Astrocyte (in vitro differentiated cells and primary cell): ENCODE measurements around the gene SUN1.

Experiments used
- EZH2 ChIP-seq: IDR thresholded peaks from 2 replicates; pipeline ENCODE4 v1.6.1; 2012; ENCODE audit warnings: mild to moderate bottlenecking, low read length, inconsistent platforms; ENCODE audit not compliant: insufficient read depth
- TF ChIP-seq, protein P1 (sequence below): IDR thresholded peaks from 2 replicates; pipeline ENCODE4 v1.5.1; 2011; ENCODE audit warnings: low read depth, mild to moderate bottlenecking, inconsistent platforms, low read length, moderate library complexity; ENCODE audit not compliant: insufficient read depth

DNA sequence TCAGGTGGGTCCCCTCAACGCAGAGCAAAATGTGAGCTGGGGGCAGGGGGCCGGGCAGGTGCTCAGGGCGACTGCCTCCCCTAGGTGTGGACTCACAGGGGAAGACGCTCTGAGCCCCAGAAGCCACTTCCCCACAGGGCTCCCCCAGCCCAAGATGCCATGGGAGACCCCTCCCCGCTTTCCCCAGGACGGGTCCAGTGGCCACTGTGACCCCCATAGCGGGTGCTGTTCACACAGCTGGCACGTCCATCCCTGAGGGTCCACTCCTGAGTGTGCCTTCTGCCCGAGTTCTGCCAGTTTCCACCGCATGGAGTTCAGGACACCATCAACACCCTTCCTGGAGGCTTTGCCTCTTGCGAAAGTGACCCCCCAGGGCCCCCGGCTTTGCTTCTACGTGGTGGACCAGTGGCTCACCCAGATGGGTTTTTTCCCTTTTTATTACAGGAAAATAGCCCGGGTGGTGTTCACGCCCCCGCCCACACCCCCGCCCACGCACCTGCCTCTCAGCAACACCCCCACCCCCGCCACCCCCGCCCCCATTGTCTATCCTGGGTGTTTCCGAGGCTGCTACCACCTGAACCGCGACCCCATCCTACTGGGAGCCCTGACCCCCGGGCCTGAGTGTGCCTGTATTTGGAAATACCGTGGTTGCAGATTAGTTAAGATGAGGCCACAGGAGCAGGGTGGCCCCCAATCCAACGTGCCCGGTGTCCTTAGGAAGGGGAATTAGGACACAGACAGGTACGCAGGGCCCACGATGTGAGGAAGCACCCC is 90.2 kb downstream of the SUN1 start:
- TF ChIP-seq, protein P1, sequence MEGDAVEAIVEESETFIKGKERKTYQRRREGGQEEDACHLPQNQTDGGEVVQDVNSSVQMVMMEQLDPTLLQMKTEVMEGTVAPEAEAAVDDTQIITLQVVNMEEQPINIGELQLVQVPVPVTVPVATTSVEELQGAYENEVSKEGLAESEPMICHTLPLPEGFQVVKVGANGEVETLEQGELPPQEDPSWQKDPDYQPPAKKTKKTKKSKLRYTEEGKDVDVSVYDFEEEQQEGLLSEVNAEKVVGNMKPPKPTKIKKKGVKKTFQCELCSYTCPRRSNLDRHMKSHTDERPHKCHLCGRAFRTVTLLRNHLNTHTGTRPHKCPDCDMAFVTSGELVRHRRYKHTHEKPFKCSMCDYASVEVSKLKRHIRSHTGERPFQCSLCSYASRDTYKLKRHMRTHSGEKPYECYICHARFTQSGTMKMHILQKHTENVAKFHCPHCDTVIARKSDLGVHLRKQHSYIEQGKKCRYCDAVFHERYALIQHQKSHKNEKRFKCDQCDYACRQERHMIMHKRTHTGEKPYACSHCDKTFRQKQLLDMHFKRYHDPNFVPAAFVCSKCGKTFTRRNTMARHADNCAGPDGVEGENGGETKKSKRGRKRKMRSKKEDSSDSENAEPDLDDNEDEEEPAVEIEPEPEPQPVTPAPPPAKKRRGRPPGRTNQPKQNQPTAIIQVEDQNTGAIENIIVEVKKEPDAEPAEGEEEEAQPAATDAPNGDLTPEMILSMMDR = no peak
- TF ChIP-seq EZH2 = no peak
